Spleen (tissue), 11 donors: ENCODE measurements around the gene CNIH3. TPM values are rescaled to one million over a fixed set of nuclear protein-coding genes. Genes with fewer than 3 reads are reported as not detected.

Source experiments
- DNase-seq: peaks from one replicate; pipeline ENCODE4 v3.0.0-alpha.2; 2020
- H3K27ac ChIP-seq, 8 donors: fragments of 200-600 bp; sonication (generic) in 7 of 8; 1 replicate in 4 of 8; 2 replicates in 4 of 8; pipeline versions ENCODE4 v1.5.0 to v1.8.0; 2016 to 2021; ENCODE audit warnings: inconsistent platforms in 4 of 8, mild to moderate bottlenecking in 4 of 8, moderate library complexity in 1 of 8
- H3K27me3 ChIP-seq, 7 donors: fragments of 200-600 bp; sonication (generic) in 6 of 7; replicated peaks in 1 of 7; 1 replicate in 4 of 7; 2 replicates in 3 of 7; pipeline versions ENCODE4 v1.5.0 to v1.8.0; 2016 to 2021; ENCODE audit warnings: inconsistent platforms in 3 of 7, mild to moderate bottlenecking in 1 of 7
- H3K36me3 ChIP-seq, 6 donors: fragments of 200-600 bp; sonication (generic) in 5 of 6; 1 replicate in 4 of 6; 2 replicates in 2 of 6; pipeline versions ENCODE4 v1.5.0 to v1.8.0; 2016 to 2021; ENCODE audit warnings: inconsistent platforms in 2 of 6
- H3K4me1 ChIP-seq, 6 donors: fragments of 200-600 bp; sonication (generic) in 5 of 6; 1 replicate in 3 of 6; 2 replicates in 3 of 6; pipeline versions ENCODE4 v1.5.0 to v1.8.0; 2016 to 2021; ENCODE audit warnings: inconsistent platforms in 3 of 6
- H3K4me3 ChIP-seq, 8 donors: fragments of 200-600 bp; sonication (generic) in 7 of 8; 1 replicate in 4 of 8; 2 replicates in 4 of 8; pipeline versions ENCODE4 v1.5.0 to v1.8.0; 2016 to 2021; ENCODE audit warnings: inconsistent platforms in 4 of 8, mild to moderate bottlenecking in 4 of 8, moderate library complexity in 2 of 8
- H3K9me3 ChIP-seq, 8 donors: fragments of 200-600 bp; sonication (generic) in 7 of 8; 1 replicate in 4 of 8; 2 replicates in 4 of 8; pipeline versions ENCODE4 v1.5.0 to v1.8.0; 2016 to 2021; ENCODE audit warnings: inconsistent platforms in 4 of 8
- CTCF ChIP-seq, 11 experiments: fragments of 200-600 bp in 7 of 11; fragments of 450-650 bp in 4 of 11; sonication (generic) in 4 of 11; IDR thresholded peaks in 8 of 11; conservative IDR thresholded peaks in 3 of 11; 1 replicate in 7 of 11; 2 replicates in 4 of 11; pipeline versions ENCODE4 v1.4.0 to v1.8.0; 2016 to 2021; ENCODE audit warnings: antibody characterized with exemption in 11 of 11, inconsistent platforms in 4 of 11, mild to moderate bottlenecking in 1 of 11
- POLR2A ChIP-seq, 3 donors: fragments of 450-650 bp; IDR thresholded peaks; one replicate each; pipeline ENCODE4 v1.5.1; 2017; ENCODE audit warnings: antibody characterized with exemption in 3 of 3, mild to moderate bottlenecking in 1 of 3
- POLR2AphosphoS5 ChIP-seq, 3 donors: sonication (generic); formaldehyde crosslinking; IDR thresholded peaks; one replicate each; pipeline ENCODE4 v1.5.1; 2017; ENCODE audit warnings: antibody characterized with exemption in 3 of 3
- WGBS, 5 donors: extraction: QIAGEN DNeasy Blood & Tissue Kit in 3 of 5; methylation state at CpG; one replicate each; pipeline versions ENCODE4 v1.1.5 to v1.1.7; 2013 to 2018; 5-methylcytosine and 5-hydroxymethylcytosine counted together
- intact Hi-C: fragments of 100-400 bp; cut with DNase I; formaldehyde crosslinking; loops from one replicate; pipeline ENCODE4 v1.15.0; 2023; ENCODE audit warnings: low total_unique reads
- polyA plus RNA-seq, 3 donors: library from polyadenylated mRNA; stranded (reverse); fragments of 200-250 nt; gene quantifications; one replicate each; pipeline ENCODE4 v1.2.1, GENCODE V29; 2013
- total RNA-seq, 7 donors: library from RNA; depleted of rRNA in 3 of 7; stranded (reverse); fragments of >200 nt in 3 of 7; fragmentation: NEBNext Ultra II Directional in 4 of 7; extraction: Animal tissue kit (Norgen Biotek cat#: 25700) in 4 of 7; gene quantifications; one replicate each; pipeline versions ENCODE4 v1.1.0 to v1.2.1, GENCODE V29; 2016 to 2021
- donor health status: healthy with polysubstance abuse.
- donor health status: DM: no; HTN: no; CAD: no; lungs with moderate emphysema.
- donor health status: DM: no; HTN: no; CAD: no.
- donor health status: Bipolar disorder and iron deficiency.
- donor health status: healthy.
- donor health status: DM: no; HTN: no; CAD: no.
- donor health status: DM: yes; HTN: yes; CAD: no.

CNIH3 gene
- total and polyA plus RNA-seq, 10 donors = 0.68 to 4.1 (median 2.0) TPM

- WGBS, 5 donors = 79 to 87% (median 80%) methylated on average over 4 of the region's 4 CpGs
- Histone ChIP-seq H3K4me1 (peaks cover 14 to 40% (median 31%) of the 10 kb centered on the region in 6 donors), H3K36me3 (no peaks in the 10 kb centered on the region), H3K4me3 (no peak overlapping the region), H3K9me3 (peaks cover 0 to 8% (median 0%) of the 10 kb centered on the region in 8 donors), H3K27ac (no peak overlapping the region), H3K27me3 (peaks cover 3 to 93% (median 49%) of the 10 kb centered on the region in 7 donors)
- intact Hi-C loops = no loop called here
- no peak for DNase-seq
- no peak for TF ChIP-seq POLR2A (IDR thresholded peaks at IDR 0.05)
- TF ChIP-seq POLR2AphosphoS5 (IDR thresholded peaks at IDR 0.05) = no peak
- TF ChIP-seq CTCF (IDR thresholded peaks at IDR 0.05 in 8 of 11, conservative IDR thresholded peaks at IDR 0.05 in 3 of 11) = no peak
Measured at GRCh38 chr1:224619209-224619608, 3.1 kb downstream of the CNIH3 start.

GRCh38 chr1:224620105-224620504 is 4.0 kb downstream of the CNIH3 start:
- Histone ChIP-seq H3K27me3 (peaks cover 3 to 84% (median 49%) of the 10 kb centered on the region in 7 donors), H3K4me3 (no peak overlapping the region), H3K27ac (no peak overlapping the region), H3K36me3 (no peaks in the 10 kb centered on the region), H3K9me3 (peaks cover 0 to 8% (median 0%) of the 10 kb centered on the region in 8 donors), H3K4me1 (peaks cover 14 to 48% (median 31%) of the 10 kb centered on the region in 6 donors)
- 54 to 75% (median 69%) methylated on average over 2 of the region's 2 CpGs for WGBS, 5 donors
- intact Hi-C loops = no loop called here
- DNase-seq = no peak
- TF ChIP-seq POLR2A (IDR thresholded peaks at IDR 0.05) (no peak), CTCF (IDR thresholded peaks at IDR 0.05 in 8 of 11, conservative IDR thresholded peaks at IDR 0.05 in 3 of 11) (no peak), POLR2AphosphoS5 (IDR thresholded peaks at IDR 0.05) (no peak)

- WGBS, 5 donors = 83 to 95% (median 85%) methylated on average over 7 of the region's 7 CpGs
- TF ChIP-seq CTCF (IDR thresholded peaks at IDR 0.05 in 8 of 11, conservative IDR thresholded peaks at IDR 0.05 in 3 of 11) (no peak), POLR2A (IDR thresholded peaks at IDR 0.05) (no peak), POLR2AphosphoS5 (IDR thresholded peaks at IDR 0.05) (no peak)
- no peak for DNase-seq
- no peak overlapping the region for H3K27ac ChIP-seq
- peaks cover 0 to 65% (median 32%) of the 10 kb centered on the region in 7 donors for H3K27me3 ChIP-seq
- peaks cover 0 to 8% (median 0%) of the 10 kb centered on the region in 8 donors for H3K9me3 ChIP-seq
- intact Hi-C loops = no loop called here
- no peak overlapping the region for H3K4me3 ChIP-seq
- H3K36me3 ChIP-seq = no peaks in the 10 kb centered on the region
- H3K4me1 ChIP-seq = peaks cover 2 to 31% (median 15%) of the 10 kb centered on the region in 6 donors
Measured at GRCh38 chr1:224621813-224622682, 5.9 kb downstream of the CNIH3 start.

GRCh38 chr1:224622831-224623230 is 6.7 kb downstream of the CNIH3 start:
- Histone ChIP-seq H3K9me3 (peaks cover 0 to 8% (median 0%) of the 10 kb centered on the region in 8 donors), H3K27me3 (peaks cover 0 to 57% (median 24%) of the 10 kb centered on the region in 7 donors), H3K27ac (no peak overlapping the region), H3K4me3 (no peak overlapping the region), H3K36me3 (no peaks in the 10 kb centered on the region), H3K4me1 (peaks cover 0 to 24% (median 8%) of the 10 kb centered on the region in 6 donors)
- no peak for DNase-seq
- 89 to 100% (median 92%) methylated on average over 2 of the region's 2 CpGs for WGBS, 5 donors
- TF ChIP-seq CTCF (IDR thresholded peaks at IDR 0.05 in 8 of 11, conservative IDR thresholded peaks at IDR 0.05 in 3 of 11) = no peak
- no peak for TF ChIP-seq POLR2A (IDR thresholded peaks at IDR 0.05)
- no peak for TF ChIP-seq POLR2AphosphoS5 (IDR thresholded peaks at IDR 0.05)
- intact Hi-C loops = no loop called here
